Medulla oblongata (tissue), 1 donor: ENCODE data around the gene WNT5B.
"Not testable (repeated sequence)": the region's sequence is repeated elsewhere in the genome, so short reads cannot be mapped to it uniquely, and the experiment has no call there.

Experiments
- DNase-seq: peaks from one replicate; pipeline ENCODE4 v3.0.0-alpha.2; 2015; ENCODE audit errors: extremely low spot score

The WNT5B gene

GRCh38 chr12:1690578-1691122, 61.6 kb downstream of the WNT5B start, which contains the start of gene ADIPOR2:
ADIPOR2 (plus strand) TSS chr12:1691070; CDS start chr12:1754344, 63,274 bp downstream.
- peak; percentile 97 for DNase-seq

- no peak for DNase-seq
Measured at GRCh38 chr12:1691123-1692007, 62.3 kb downstream of the WNT5B start.

- DNase-seq = peak; percentile 30
Measured at GRCh38 chr12:1692226-1692625, 63.2 kb downstream of the WNT5B start.

GRCh38 chr12:1692895-1693610, 64.0 kb downstream of the WNT5B start:
- DNase-seq = no peak

GRCh38 chr12:1695097-1695496, 66.1 kb downstream of the WNT5B start:
- not testable (repeated sequence) for DNase-seq

- no peak for DNase-seq
Measured at GRCh38 chr12:1695886-1696670, 67.0 kb downstream of the WNT5B start.

GRCh38 chr12:1696800-1697199, 67.8 kb downstream of the WNT5B start:
- DNase-seq = no peak
